ENCODE results near the gene GLE1. TPM values are rescaled to one million over a fixed set of nuclear protein-coding genes. Genes with fewer than 3 reads are reported as not detected.

Gene GLE1
- total RNA-seq, 2 experiments from 2014 or later: 8.0 to 8.4 TPM

DNA sequence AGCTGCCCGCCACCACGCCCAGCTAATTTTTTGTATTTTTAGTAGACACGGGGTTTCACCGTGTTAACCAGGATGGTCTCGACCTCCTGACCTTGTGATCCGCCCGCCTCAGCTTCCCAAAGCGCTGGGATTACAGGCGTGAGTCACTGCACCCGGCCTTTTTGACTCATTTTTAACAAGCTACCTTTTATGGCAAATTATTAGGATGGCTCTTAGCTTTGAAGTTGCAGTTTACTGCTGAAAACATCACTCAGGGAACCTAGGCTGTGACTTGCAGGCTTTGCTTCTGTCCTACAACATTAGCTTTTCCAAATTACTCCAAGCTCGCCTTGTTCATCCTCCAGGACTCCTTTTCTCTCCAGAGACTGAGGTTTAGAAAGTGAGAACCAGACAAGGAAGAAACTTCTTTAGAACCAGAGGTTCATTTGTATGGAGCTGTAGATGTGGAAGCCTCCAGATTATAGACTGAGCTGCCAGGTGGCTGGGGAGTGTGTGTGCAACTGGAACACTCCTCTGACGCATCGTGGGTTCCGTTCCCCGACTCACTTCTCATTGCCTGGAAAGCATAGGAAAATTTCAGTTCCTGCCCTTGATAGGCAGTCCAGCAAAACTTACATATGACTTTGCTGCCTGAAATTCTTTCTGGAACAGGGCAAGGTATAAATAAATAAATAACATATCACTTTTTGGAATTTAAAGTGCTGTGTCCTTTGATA lies 24.1 kb downstream of the GLE1 start:
- Mint-ChIP-seq H3K9me3 (no peaks in the 10 kb centered on the region), H3K27me3 (no peaks in the 10 kb centered on the region), H3K36me3 (ENCODE audit: low read depth) (peaks cover 84% of the 10 kb centered on the region), H3K27ac (no peak overlapping the region), H3K4me3 (no peak overlapping the region), H3K4me1 (ENCODE audit: low read depth) (no peaks in the 10 kb centered on the region)
- ATAC-seq (ENCODE audit: poor library complexity): no peak
- ChIA-PET CTCF (no interaction called here), POLR2A (interaction anchor here (1.3 kb wide), 1 partner anchor 23 kb away, joined by 4 read pairs; the partner anchor contains the start of gene GLE1)
- peaks cover 80% of the 10 kb centered on the region for H3K36me3 ChIP-seq (ENCODE audit: insufficient read depth, low read length)
- no peak overlapping the region for H3K4me3 ChIP-seq (ENCODE audit: low read length)
- TF ChIP-seq CTCF (IDR thresholded peaks at IDR 0.05): no peak
- no peaks in the 10 kb centered on the region for H3K27me3 ChIP-seq (ENCODE audit: control insufficient read depth in 1 of 2, insufficient read depth in 2 of 2, low read length in 2 of 2)
- no peaks in the 10 kb centered on the region for H3K4me1 ChIP-seq (ENCODE audit: insufficient read depth, low read length)
- H3K27ac ChIP-seq (ENCODE audit: low read depth in 1 of 2, low read length in 2 of 2): no peak overlapping the region
- intact Hi-C loops (cut with DNase I, micrococcal nuclease): no loop called here
- no peak for DNase-seq
- no peaks in the 10 kb centered on the region for H3K9me3 ChIP-seq (ENCODE audit: control insufficient read depth in 1 of 2, insufficient read depth in 1 of 2, low read length in 2 of 2)

GRCh38 chr9:128529191-128529590 lies 24.7 kb downstream of the GLE1 start:
- H3K9me3 ChIP-seq (ENCODE audit: control insufficient read depth in 1 of 2, insufficient read depth in 1 of 2, low read length in 2 of 2): no peaks in the 10 kb centered on the region
- no peaks in the 10 kb centered on the region for H3K9me3 Mint-ChIP-seq
- H3K4me1 Mint-ChIP-seq (ENCODE audit: low read depth): no peaks in the 10 kb centered on the region
- H3K27me3 ChIP-seq (ENCODE audit: control insufficient read depth in 1 of 2, insufficient read depth in 2 of 2, low read length in 2 of 2): no peaks in the 10 kb centered on the region
- no peaks in the 10 kb centered on the region for H3K27me3 Mint-ChIP-seq
- H3K36me3 Mint-ChIP-seq (ENCODE audit: low read depth): peaks cover 84% of the 10 kb centered on the region
- H3K4me1 ChIP-seq (ENCODE audit: insufficient read depth, low read length): no peaks in the 10 kb centered on the region
- H3K27ac Mint-ChIP-seq: no peak overlapping the region
- intact Hi-C loops (cut with DNase I, micrococcal nuclease): no loop called here
- peaks cover 80% of the 10 kb centered on the region for H3K36me3 ChIP-seq (ENCODE audit: insufficient read depth, low read length)
- ATAC-seq (ENCODE audit: poor library complexity) (no peak), DNase-seq (no peak)
- no peak overlapping the region for H3K27ac ChIP-seq (ENCODE audit: low read depth in 1 of 2, low read length in 2 of 2)
- H3K4me3 ChIP-seq (ENCODE audit: low read length): no peak overlapping the region
- ChIA-PET POLR2A (interaction anchor here (1.3 kb wide), 1 partner anchor 24 kb away, joined by 4 read pairs; the partner anchor contains the start of gene GLE1), CTCF (no interaction called here)
- no peak for TF ChIP-seq CTCF (IDR thresholded peaks at IDR 0.05)
- no peak overlapping the region for H3K4me3 Mint-ChIP-seq

DNA sequence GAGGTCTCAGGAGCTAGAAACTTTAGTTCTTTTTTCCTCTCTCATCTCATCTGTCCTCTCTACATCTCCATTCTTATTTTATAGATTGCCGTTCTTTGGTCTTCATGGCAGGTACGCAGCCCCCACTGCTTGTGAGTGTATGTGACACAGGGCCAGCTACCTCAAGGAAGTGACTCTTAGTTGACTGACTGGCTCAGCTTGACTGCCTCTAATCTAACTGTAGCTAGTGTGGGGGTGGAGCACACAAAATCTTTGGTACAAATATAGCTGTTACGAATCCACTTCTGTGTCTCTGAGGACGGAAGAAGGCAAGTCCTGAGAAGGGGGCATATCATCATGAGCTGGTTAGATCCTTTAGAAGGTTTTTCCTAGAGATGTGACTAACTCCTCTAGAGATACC lies 28.1 kb downstream of the GLE1 start:
- Histone ChIP-seq H3K27ac (ENCODE audit: low read depth in 1 of 2, low read length in 2 of 2) (no peak overlapping the region), H3K36me3 (ENCODE audit: insufficient read depth, low read length) (peaks cover 76% of the 10 kb centered on the region), H3K4me3 (ENCODE audit: low read length) (no peak overlapping the region), H3K9me3 (ENCODE audit: control insufficient read depth in 1 of 2, insufficient read depth in 1 of 2, low read length in 2 of 2) (no peaks in the 10 kb centered on the region), H3K4me1 (ENCODE audit: insufficient read depth, low read length) (no peaks in the 10 kb centered on the region), H3K27me3 (ENCODE audit: control insufficient read depth in 1 of 2, insufficient read depth in 2 of 2, low read length in 2 of 2) (no peaks in the 10 kb centered on the region)
- Mint-ChIP-seq H3K36me3 (ENCODE audit: low read depth) (peaks cover 76% of the 10 kb centered on the region), H3K27ac (no peak overlapping the region), H3K4me3 (no peak overlapping the region), H3K27me3 (no peaks in the 10 kb centered on the region), H3K4me1 (ENCODE audit: low read depth) (no peaks in the 10 kb centered on the region), H3K9me3 (no peaks in the 10 kb centered on the region)
- CTCF ChIA-PET: no interaction called here
- POLR2A ChIA-PET: interaction anchor here (0.6 to 1.1 kb wide), 3 partner anchors 9 to 22 kb away, joined by 3 to 5 read pairs (median 3); partner anchors contain the start of gene SPTAN1
- DNase-seq: no peak
- TF ChIP-seq CTCF (IDR thresholded peaks at IDR 0.05): no peak
- intact Hi-C loops (cut with DNase I, micrococcal nuclease): no loop called here
- no peak for ATAC-seq (ENCODE audit: poor library complexity)

Measured in CD4-positive, alpha-beta T cell (primary cell).